Stimulated activated CD4-positive, alpha-beta T cell treated with anti-CD3 and anti-CD28 coated beads, TNF-alpha, amount 100 ng/mL, for 1 hour (primary cell): Measurements from ENCODE around the gene DLGAP1.

Source experiments
- DNase-seq, 3 donors: peaks; one replicate each; pipeline ENCODE4 v3.0.0-alpha.2; 2020; ENCODE audit warnings: low read depth in 3 of 3, low spot score in 1 of 3

DLGAP1 gene

DNA sequence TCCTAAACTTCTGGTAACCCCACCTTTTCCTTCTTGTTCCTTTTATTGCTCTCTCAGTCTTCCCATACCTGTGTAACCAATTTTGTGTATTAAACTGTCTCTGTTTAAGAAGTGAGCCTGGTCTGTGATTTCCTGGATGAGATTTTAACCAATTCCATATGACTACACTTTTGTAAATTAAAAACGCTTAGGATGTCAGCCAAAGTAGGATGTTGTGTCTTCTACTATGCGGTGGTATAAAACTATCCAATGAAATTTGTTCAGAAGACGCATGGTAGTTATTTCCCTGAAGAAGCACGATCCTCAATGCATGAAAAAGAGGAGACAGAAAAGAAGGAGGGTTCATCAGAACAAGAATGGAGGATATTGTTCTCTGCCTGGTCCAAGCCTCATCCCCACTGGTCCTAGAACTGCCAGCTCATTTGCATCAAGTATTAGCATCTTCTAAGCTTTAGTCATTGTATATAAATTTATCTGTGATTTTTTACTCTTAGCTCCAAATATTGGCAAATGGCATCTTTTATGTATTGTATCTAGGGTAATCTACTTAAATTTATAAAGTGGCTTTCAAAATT is 877.7 kb downstream of the DLGAP1 start:
- DNase-seq: no peak

DNA sequence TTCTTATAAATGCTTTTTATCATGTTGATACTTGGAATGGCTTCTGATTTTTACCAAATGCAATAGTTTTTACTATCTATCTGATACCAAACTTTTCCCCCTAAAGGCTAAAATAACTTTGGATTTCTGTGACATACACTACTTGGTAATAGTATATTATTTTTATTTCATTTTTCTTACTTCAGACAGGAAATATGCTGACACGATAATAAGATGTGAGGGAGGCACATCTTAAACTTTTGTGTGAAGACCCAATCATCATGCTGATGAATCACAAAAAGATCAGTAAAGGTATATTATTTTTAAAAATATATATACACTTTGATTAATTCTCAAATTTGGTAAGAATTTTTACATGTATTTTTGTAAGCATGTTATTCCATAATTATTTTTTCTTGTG is 882.3 kb downstream of the DLGAP1 start:
- DNase-seq: no peak

DNA sequence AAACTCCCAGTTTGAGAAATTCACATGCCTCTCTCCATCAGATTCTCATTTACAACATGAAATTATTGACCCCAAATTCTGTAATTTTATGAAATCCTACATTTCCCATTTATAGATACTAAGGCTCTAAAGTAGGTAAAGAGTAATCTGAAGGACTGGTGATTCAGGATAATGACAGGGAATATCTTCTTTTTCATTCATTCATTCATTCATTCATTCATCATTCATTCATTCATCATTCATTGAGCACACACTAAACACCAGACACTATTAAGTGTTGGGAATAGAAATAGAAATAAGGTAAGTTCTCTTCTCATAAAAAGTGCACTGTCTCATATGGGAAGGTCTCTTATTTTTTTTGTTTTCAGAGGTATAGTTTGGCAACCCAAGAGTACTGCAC is 888.3 kb downstream of the DLGAP1 start:
- DNase-seq: no peak

DNA sequence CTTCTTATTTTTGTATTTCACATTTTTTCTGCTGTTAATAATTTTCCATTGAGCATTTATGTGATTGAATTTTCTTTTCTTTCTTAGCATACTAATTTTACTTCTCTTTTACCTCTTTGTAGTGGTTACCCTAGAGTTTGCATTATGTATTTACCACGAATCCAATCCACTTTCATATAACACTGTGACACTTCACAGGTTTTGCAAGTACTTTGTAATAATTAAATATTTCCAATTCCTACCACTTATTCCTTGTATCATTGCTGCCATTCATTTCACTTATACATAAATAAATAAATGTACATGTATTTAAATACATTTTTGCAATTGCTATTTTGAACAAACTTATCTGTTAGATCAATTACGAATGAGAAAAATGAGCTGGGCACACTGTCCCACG is 894.4 kb downstream of the DLGAP1 start:
- no peak for DNase-seq

DNA sequence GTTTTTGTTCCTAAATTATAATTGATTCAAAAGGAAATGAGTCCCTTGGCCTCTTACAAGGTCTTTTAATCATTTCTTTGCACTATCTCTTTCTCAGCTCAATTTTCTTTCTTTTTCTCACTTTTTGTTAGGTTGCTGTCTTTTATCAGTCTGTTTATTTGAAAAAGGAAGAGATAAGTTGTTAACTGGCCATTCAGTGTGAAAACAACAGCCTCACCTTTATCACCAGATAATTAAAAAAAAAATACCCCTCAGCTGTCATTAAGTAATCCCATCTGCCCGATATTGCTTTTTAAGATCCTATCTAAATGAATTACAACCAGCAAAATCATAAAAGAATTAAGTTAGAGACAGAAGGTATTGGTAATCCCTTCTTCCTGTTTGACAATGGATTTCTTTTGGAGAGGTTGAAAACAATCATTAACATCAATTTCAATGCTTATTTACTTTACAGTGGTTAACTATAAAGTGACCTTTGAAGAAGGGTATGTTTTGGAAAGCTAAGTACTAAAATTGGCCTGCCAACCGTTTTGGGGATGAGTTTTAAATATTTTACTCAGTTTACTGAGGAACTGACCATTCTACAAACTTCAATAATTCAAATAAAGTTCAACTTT is 900.2 kb downstream of the DLGAP1 start:
- DNase-seq: no peak

DNA sequence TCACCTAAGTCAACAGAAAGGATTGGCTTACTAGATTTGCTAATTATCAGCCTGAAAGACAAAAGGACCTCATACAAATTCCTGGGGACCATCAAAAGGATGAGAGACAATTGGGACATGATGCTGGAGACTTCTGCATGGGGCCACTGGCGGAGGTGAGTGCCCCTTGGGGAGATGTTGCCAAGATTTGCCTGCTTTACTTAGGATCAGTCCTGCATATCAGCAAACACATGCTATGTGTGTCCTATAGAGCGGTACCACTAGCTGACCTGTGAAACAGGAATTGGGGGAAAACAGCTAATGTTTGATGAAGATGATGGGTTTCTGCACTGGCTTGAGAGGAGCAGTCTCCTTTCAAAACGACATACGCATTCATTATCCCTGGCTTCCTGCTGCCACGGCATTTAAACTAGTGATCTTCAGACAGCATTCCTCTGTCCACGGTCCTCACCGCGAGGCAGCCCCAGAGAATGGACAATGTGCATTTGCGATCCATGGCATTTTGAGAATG is 901.0 kb downstream of the DLGAP1 start:
- no peak for DNase-seq

DNA sequence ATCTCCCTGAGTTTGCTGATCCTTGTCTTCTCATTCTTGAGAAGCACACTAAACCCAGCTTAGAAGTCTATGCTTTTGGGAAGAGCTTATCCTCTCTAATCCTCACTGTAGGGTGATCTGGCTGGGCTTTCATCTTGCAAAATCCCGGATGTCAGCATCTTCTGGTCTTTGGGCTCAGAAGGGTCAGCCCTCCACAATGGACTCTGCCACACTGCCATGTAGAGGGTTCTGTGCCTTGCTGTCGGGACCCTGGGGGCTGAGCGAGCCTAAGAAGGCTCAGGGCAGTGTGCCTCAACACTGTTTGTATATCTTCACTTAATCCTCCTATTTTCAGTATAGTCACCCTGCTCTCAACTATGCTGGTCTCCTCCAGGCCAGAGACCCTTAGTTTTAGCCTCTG is 902.8 kb downstream of the DLGAP1 start:
- DNase-seq: no peak

DNA sequence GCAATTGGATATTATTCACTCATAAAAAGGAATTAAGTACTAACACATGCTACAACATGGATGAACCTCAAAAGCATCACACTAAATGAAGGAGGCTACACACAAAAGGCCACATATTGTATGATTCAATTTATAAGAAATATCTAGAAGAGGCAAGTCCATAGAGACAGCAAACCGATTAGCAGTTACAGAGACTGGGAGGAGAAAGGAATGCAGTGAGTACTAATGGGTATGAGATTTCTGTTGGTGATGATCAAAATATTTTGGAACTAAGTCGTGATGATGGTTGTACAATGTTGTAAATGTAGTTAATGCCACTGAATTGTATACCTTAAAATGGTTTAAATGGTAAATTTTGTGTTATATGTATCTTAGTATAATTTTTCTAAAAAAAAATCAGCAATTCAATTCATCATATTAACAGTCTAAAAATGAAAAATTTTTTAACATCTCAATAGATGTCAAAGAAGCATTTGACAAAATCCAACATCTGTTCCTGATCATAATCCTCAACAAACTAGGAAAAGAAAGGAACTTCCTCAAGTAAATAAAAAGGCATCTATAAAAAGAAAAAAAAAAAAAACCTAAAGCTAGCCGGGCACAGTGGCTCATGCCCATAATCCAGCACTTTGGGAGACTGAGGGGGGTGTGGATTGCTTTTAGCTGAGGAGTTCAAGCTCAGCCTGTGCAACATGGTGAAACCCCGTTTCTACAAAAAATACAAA is 907.1 kb downstream of the DLGAP1 start:
- no peak for DNase-seq

DNA sequence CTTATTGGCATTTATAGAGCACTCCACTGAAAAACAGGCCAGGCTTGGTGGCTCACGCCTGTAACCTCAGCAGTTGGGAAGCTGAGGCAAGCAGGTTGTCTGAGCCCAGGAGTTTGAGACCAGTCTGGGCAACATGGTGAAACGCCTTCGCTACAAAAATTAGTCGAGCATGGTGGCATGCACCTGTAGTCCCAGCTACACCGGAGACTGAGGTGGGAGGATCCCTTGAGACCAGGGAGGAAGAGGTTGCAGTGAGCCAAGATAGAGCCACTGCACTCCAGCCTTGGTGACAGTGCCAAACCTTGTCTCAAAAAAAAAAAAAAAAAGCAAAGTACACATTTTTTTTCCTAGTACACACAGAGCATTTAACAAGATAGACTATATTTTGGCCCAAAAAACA is 909.0 kb downstream of the DLGAP1 start:
- DNase-seq: no peak

DNA sequence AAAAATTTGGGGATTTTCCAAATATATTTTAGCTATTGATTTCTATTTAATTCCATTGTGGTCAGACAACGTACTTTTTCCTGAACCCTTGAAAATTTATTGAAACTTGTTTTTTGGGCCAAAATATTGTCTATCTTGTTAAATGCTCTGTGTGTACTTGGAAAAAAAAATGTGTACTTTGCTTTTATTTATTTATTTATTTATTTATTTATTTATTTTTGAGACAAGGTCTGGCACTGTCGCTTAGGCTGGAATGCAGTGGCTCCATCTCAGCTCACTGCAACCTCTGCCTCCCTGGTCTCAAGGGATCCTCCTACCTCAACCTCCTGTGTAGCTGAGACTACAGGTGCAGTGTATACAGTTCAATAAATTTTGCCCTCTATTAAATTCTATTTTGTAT is 910.6 kb downstream of the DLGAP1 start:
- no peak for DNase-seq

DNA sequence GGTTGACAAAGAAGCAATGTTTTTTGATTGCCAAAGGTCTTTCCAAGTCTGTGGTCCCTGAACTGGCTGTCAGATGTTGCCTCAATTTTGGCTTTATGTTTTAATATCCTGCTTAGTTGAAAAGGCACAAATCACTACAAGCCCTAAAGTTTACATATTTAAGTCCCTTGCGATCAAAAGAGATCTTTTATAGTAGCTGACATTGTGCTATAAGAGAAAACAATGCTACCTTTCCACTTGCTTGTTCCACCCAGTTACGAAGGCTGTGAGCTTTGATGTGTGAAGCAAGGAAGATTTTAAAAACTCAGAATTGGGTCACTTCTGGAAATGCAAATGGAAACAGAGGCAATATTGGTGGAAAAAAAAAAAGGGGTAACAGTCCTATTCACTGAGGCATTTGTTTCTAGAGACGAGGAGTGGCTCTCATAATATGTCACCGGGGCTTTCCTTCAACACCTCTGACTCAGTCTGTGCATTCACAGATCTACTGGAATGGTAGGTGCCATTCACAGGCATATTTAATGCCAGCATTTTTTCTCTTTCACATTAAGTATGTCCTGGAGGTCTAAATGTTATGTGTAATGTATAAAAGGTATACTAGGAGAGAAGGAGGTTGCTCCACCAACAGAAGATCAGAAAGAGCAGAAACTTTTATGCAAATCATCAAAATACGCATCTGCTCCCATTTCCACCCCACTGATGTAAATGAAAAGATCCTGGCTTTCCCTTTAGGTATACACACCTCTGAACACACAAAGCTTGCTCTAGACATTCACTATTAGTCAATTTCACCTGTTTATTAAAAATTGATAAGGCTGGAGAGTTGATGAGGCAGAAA is 913.3 kb downstream of the DLGAP1 start:
- DNase-seq: no peak

DNA sequence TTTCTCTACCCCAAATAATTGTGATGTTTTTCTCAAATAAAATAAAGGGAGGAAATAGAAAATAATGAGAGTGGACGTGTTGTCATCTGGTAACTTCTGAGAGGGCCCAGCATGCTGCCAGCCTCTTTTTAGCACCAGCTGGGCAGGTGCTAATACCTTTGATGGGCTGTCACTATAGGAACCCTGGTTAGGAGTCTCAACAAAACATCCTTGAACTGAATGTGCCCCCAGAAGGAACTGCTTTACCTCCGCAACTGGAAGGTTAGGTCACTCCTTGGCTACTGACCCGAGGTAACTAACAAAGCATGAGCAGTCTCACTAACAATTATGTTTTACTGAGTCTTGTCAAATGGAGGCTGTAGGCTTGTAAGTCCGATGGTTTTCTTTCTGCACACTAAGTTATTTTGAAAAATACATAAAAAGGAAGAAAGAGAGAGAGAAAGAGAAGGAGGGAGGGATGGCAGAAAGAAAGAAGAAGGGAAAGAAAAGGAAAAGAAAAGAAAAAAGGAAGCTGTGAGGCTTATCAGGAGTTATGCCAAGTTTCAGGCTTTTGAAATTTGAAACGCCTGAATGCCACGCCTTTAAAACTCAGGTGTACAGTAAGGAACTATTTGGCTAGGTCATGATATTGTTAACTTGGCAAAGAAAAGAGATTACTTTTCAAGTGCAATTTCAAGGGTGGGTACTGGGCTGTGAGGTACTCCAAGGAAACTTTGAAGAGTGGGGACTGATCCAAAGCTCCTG is 914.1 kb downstream of the DLGAP1 start:
- no peak for DNase-seq

DNA sequence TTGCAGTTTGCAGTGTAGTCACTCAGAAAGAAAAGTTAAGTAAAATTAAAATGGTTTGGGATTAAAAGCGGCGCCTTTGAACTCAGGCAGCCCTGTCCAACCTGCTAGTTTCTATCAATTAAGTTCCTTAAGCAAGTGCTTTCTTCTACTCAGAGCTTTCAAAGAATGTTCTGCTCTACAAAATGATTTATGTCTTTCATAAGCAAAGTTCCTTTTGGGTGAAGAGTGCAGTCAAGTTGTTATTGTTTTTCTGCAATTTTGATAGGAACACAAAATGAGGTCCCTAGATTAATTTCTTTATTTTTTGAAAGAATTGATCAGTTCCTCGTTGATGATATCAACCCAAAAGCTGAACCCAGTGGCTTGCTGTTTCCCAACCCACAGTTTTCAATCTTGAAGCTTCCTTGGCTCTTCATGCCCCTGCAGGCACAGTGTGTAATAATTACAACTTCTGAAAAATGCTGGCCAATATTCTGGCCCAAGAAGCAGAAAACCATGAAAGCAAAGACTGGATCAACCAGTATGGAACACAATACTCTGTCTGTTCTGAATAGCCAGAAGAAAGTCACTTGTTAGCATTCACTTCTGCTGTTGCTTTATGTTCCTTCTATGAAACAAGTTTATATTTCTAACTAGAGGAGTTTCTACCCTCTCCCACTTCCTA is 916.0 kb downstream of the DLGAP1 start:
- no peak for DNase-seq

DNA sequence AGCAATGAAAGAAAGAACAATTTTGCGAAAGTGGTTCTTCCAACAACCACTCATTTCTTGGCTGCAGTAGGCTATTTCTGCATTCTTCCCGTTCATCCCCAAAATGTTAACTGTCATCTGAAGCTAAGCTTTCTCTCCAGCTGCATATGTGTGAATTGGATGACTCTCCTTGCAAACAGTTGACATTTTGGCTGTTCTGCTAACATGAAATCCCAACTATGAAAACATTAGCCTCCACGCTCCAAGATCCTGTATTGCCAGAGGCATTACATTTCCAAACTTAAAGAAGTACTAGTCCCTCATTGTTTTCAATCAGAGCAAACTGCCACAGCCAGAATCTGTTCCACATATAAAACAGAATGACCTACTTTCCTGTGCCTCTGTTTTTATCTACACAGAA is 916.7 kb downstream of the DLGAP1 start:
- no peak for DNase-seq

DNA sequence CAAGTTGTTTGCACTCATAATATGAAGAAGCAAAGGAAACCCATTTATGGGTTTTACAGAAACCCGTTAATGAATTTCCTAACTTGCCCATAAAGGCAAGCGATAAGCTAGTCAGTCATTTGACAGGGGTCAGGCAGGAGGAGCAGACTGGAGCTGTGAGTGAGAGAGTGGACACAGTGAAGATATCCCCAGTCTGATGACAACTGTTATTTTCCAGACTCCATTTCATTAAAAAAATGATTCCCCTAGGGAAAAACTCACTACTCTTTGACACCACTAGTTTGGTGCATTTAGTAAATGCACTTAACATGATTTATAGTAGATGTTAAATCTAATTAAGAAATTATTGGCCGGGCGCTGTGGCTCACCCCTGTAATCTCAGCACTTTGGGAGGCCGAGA is 924.3 kb downstream of the DLGAP1 start:
- DNase-seq: no peak

DNA sequence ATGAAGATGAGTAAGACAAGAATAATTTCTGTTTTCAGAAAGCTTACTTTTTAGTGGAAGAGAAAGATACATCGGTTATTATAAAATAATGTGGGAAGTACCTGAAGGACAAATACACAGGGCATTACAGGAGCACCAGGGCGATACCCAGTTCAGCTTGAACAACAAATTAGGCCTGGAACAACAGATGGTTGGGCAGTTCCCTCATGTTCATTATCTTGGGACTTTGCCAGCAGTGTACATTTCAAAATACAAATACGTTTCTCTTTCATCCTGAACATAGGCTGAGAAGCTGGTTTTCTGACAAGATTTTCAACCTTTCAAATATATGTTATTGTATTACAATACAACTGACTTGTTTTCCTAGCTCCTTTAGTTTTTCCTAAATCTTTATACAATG is 925.5 kb downstream of the DLGAP1 start:
- no peak for DNase-seq

DNA sequence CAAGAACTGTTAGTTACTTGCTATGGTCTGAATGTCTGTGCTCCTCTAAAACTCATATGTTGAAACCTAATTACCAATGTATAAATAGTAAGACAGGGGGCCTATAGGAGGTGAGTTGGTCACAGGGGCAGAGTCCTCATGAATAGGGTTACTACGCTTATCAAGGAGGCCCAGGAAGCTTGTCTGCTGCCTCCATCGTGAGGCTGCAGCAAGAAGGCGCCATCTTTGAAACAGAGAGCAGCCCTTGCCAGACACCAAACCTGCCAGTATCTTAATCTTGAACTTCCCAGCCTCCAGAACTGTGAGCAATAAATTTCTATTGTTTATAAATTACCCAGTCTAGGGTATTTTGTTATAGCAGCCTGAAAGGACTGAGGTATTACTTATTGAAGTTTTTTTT is 926.0 kb downstream of the DLGAP1 start:
- no peak for DNase-seq

DNA sequence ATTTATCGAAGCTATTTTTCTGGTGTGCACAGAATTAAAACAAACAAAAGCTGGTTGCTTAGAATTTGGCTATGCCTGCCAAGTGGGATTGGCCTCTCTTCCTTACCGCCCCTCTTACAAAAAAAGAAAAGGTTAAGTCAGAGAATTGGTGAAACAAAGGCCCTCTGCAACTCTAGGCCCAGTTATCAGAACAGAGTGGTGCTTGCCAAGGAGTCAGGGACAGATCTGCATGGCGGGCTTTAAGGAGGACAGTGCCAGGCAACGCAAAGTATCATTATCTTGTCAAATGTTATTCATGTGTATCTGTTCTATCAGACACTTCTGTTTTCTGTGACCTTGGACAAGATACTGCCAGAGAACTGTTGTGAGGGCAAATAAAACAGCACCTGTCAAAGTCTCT is 926.9 kb downstream of the DLGAP1 start:
- no peak for DNase-seq

DNA sequence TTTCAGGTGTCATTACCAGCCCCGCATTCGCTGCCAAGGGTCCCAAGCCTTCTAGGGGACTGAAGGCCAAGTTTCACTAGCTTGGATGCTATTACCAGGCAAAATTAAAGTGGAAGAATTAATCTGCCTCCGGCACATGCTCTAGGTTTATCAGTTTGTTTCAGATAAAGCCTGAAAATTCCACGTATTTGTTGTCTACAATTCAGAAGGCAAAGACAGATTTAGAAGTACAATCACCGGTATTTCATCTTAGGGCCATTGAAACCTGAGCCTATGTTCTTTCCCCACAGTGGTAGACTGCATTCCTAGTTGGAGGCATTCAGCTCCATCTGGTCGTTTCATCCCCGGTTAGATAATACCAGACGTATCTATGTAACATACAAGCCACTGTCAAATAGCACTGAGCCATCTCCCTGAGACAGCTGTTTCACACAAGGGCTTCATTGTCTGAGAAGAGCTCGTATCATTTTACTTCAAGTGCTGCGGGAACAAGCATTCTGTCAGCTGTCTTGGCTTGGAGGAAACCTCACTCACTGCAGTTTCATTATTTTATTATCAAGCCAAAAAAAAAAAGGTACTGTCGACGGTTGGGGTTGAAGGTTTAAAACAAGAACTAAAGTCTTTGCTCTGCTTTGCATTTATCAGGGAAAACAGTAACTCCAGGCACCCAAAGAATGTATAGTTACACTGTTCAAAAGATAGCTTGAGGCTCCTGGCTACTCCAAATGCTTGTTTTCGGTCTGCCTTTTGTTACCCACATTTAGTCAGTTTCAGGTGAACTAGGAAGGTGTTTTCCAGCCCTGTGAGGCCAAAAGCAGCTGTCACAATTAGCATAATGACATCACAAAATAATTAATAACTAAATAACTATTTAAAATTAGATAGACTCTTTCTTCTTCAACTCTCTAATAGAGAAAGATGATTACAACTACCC is 928.4 kb downstream of the DLGAP1 start:
- DNase-seq: no peak
